CD4-positive, alpha-beta T cell treated with Interleukin-17A for 4 hours (primary cell): Measurements from ENCODE around the gene SMG7.

Experiments used
- DNase-seq: peaks from one replicate; pipeline ENCODE4 v3.0.0-alpha.2; 2020; ENCODE audit warnings: mixed read lengths

The SMG7 gene

DNA sequence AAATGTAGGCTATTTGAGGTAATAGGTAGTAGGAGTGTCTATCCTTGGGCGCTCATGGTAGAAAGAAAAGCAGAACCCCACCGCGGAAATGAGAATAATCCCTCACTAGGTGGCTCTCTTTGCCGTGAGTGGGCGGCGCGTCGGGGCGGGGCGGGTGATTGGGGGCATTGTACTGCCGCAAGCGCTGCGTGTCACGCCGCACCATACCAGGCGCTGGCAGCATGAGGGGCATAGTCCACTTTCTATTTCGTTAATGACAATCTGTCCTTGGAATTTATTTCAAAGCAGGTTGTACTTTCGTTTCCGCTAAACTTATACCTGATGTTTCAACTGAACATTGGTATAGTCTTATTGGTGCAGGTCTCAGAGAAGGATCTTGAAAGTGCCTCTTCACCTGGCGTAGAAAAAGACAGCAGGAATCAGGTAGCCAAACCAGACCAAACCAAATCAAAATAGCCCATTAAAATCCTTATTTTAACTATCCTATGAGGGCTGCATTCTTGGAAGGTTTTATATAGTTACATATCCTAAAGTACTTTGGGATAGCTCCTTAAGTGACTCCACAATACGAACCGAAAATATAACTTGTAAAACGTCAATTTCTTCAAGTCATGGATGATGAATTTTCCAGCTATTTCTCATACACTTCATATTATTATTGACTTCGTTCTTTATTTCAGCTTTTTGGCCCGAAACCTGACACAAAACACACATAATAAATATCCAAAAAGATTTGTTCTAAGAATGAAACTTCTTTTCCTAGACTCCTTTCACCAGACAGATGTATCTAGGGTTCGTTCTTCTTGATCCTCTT lies 1.9 kb upstream of the SMG7 start:
- peak; percentile 94 for DNase-seq

DNA sequence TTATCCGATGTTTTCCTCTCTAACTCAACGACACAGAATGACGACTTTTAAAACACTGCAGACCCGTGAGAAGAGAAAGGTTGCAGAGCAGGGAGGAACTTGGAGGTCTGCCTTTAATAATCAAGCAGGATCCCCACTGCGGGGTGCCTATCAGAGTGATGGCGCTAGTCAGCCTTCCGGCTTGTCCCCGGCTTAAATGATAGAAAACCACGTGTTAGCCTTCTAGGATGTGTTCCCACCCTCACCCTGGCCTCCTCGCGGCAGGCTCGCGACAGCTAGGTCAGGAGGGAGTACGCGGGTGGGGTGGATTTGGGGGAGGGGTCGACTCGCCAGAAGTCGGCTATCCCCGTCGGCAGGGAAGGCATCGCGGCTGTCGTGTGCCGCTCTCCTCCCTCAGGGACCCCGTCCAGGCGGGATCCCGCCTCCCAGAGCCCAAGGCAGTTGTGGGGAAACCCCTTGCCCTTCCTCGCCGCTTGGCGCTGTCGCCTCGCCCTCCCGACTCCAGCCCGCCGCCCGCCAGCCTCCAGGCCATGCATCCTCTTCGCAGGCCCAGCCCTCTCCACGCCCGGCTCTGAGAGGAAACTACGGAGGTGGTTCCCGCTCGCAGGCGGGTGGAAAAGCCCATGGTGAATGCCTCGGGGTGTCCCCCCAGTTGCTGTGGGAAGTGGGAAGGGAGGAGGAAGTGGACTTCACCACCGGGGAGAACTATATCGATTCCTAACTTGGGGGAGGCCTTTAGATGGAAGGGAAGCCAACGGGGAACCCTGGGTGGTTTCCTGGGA lies 1.1 kb upstream of the SMG7 start:
- peak; percentile 64 for DNase-seq

DNA sequence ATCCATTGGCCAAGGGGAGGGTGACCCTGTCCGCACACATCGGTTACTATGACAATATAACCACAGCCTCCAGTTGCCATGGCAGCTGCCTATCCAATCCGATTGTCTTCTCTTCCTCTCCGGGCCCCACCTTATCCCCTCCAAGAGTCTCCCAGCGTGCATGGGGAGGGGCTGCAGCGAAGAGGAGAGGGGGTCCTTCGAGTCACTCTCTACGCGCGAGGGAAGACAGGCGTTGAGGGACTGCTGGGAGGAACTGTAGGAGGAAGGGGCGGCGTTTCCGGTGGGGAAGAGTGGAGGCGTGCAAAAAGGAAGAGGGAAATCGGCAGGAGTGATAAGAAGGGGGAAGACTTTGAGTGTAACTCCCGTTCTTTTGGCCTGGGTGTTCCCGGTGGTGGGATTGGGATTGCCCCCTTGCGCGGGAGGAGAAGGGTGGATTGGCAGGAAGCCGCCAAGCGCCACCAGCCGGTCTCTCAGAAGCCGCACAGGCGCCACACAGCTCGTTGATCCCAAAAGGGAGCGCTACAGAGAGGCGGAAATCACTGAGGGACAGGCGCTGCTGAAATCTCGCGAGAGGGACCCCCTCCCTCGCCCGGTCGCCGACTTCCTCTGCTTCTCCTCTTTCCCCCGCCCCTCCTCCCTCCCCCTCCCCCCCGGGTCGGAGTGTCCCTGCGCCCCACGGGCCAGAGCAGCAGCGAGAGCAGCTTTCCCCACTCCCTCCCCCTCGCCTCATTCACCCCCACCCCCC lies 384 bp upstream of the SMG7 start:
- DNase-seq = peak; percentile 98

DNA sequence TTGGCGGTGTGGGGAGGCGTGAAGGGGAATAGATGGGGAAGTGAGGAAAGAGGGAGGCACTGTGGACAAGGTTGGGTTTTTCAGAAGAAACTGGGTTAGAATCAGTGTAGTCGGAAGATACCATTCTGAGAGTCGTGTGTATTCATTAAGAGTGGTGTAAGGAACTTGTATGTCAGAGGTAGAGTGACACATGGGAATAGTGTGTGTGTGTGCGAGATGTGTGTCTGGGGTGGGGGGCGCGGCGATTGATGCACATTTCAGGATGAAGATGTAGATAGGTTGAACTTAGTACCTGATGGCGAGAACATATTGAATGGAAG lies 878 bp downstream of the SMG7 start:
- no peak for DNase-seq

DNA sequence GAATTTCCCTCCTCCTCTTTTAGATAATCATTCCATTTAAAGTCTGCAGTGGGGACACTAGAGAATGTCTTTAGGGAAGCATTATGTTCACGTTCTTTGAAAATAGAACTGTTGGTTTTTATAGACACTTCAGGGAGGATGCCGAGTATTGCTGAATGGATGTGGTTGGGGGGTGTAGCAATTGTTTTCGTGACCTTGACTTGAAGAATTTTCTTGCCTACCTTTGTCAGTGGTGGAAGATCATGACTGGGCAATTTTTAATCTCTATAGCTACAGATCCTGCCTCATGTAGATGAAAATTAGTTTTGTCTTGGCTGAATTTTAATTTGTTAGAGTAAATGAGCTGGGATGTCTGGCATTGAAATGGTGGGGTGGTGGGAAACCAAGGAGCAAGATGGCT lies 3.8 kb downstream of the SMG7 start:
- no peak for DNase-seq

DNA sequence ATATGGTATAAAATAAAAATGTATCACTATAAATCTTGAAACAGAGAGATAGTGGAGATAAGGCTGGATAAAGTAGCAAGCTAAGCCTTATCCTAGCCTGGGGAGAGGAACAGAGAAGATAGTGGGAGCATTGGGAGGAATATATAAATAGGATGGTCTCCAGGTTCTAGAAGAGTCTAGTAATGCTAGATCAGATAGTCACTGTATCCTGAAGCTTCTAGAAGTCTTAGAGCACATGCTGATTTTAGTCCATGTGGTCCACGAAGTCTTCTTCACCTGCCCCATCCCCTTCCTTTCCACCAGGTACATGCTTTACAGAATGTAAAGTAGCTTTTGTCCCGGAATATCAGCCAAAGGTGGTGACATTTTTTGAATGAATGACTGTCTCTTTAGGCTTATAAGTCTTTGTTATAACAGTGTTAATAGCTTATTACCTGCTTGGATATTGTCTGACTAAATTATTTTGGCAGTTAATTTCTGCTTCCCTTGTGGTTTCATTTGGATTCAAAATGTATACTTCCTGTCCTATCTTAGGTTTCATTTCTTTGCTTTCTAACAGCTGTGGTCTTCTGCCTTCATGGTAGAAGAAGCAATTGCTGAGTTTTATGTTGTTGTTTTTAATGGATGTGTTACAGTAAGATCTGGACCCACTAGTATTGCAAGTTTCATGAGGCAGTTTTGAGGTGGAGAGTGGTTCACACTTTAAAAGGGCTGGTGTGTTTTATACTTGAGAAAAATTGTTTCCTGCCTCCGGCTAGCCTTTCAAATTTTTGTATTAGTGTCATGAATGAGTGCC lies 5.9 kb downstream of the SMG7 start:
- no peak for DNase-seq

DNA sequence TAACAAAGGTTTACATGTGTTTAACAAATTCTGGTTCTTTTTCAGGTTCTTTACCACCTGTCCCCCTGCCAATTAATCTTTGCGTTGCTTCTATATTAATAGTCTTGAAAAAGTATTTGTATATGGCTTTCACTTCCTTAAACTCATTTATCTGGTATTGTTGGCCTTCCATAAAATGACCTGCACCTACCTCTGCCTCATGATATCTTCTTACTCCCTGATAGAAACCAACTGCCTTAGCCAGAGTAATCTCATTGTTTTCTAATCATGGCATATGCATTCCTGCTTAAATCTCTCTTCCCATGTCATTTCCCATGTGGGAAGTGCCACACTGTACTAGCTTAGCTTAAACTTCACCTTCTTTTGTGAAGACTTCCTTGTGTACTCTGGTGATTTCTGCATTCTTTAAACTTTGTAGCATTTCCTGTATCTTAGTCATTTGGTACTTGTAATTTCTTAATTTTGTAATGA lies 8.7 kb downstream of the SMG7 start:
- no peak for DNase-seq

DNA sequence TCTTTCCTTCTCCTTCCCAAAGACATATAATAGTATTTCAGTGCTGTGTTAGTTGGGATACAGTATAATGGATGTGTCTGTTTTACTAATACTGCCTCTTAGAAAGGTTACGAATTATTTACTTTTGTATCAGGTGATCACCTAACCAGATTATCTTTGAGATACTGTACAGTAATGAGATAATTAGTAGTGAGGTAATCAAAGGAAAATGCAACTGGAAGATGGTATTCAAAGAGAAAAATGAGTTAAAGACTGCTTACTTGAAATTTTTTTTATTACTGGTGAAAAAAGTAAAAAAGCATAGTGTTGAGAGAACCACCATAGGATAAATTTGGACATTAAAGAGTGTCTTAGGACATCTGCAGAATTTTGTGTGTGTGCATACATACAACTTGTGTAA lies 10.9 kb downstream of the SMG7 start:
- DNase-seq = no peak

DNA sequence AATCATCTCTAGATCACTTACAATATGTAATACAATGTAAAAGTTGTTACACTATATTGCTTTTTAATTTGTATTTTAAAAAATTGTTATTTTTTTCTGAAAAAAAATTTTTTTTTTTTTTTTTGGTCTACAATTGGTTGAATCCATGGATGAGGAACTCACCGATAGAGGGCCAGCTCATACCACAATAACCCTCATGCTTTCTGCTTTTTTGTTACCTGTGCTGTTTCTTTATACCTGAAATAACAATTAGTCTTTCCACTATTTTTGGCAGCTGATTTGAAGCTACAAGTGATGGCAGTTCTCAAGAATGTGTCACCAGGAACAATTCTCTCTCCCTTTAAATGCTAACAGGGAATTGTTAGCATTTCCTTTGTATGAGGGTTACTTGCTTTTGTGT lies 12.0 kb downstream of the SMG7 start:
- DNase-seq = no peak

DNA sequence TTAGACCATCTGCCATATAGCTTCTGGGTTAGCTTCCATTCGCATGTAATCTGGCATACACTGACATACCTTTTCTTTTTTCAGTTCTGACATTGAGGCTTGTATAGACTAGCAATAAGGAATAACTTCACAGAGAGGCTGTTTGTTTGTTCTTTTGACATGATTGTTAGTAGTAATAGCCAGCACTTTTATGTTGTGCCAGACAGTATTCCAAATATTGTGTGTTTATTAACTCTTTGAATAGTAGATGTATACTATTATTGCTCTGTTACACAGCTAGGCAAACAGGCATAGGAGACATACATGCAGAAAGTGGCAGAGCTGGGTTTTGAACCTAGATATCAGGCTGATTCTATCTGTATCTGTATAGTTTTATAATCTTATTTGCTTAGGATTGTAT lies 12.6 kb downstream of the SMG7 start:
- DNase-seq = no peak

DNA sequence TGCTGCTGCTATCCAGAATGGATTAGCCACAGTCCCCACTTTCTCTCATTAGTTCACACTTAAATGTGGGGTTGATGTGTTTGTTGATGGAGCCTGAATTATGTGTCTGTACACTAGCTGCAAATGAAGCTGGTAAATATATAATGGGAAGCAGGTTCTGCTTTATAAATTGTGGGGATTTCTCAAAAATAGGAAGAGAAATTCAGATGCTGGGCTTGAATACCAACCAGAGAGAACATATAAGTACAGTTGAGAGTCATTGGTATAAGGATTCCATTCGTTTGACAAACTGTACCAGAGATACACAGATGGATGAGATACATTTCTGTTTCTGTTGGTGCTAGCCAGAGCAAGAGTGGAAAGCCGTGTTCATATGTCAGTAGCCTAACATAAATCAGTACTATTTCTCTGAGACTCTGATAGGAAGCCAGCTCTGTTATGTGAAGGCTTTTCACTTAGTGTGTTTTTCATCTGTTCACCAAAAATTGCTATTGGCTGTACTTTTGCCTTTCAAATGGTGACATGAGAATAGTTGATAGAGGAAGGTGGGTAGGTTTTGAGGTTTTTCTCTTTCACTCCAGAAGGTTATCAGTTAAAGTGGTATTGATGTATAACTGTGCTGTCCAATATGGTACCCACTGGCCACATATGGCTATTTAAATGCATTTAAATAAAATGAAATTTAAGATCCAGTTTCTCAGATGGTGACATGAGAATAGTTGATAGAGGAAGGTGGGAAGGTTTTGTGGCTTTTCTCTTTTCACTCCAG lies 15.6 kb downstream of the SMG7 start:
- DNase-seq = no peak

DNA sequence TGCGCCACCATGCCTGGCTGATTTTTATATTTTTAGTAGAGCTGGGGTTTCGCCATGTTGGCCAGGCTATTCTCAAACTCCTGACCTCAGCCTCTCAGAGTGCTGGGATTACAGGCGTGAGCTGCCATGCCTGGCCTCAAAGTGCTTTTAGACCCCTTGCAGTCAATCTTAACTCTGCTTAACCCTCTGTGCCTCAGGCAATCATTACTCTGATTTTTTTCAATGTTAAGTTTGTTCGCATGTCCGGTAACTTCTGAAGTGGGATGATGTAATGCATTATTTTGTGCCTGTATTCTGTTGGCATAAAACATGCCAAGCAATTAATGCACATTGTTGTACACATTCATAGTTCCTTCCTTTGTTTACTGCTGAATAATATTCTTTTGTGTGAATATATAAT lies 18.6 kb downstream of the SMG7 start:
- DNase-seq = no peak

DNA sequence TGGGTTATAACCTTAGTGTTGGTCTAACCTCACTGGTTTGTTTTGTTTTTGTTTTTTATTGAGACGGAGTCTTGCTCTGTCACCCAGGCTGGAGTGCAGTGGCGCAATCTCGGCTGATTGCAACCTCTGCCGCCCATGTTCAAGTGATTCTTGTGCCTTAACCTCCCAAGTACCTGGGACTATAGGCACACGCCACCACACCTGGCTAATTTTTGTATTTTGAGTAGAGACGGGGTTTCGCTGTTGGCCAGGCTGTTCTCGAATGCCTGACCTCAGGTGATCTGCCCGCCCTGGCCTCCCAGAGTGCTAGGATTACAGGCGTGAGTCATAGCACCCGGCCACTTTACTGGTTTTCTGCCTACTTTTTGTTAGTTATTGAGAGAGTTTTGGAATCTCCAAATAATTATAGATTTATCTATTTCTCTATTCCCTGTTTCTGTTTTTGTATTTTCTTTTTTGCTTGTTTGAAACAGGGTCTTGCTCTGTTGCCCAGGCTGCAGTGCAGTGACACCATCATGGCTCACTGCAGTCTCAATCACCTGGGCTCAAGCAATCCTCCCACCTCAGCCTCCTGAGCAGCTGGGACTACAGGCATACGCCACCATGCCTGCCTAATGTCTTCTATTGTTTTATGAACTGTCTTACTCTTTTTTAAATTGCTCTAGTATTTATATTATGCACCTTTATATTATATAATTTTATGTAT lies 21.4 kb downstream of the SMG7 start:
- DNase-seq = no peak

DNA sequence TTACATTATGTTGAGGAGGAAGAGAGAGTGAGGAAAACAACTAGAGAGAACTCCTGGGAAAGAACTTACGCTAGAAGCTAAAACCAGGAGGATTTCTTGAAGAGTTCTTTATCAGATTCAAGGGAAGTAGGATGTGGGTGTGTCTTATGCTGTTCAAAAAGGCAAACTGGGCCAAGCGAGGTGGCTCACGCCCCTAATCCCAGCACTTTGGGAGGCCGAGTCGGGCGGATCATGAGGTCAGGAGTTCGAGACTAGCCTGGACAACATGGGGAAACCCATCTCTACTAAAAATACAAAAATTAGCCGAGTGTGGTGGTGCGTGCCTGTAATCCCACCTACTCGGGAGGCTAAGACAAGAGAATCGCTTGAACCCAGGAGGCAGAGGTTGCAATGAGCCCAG lies 23.1 kb downstream of the SMG7 start:
- no peak for DNase-seq

DNA sequence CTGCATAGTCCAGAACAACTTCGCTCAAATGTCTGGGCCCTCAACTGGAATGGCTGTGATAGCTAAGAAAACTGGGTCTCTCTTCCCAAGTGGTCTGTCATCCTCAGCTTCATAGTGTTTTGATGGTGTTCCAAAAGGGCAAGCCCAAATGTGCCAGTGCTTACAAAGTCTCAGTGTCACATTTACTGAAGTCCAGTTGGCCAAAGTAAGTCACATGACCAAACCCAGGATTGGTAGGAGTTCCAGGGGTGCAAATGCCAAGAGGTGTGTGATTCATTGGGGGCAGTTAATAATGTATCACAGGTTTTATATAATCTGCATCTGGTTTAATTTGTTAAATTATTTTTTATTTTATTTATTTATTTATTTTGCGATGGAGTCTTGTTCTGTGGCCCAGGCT lies 24.9 kb downstream of the SMG7 start:
- no peak for DNase-seq

DNA sequence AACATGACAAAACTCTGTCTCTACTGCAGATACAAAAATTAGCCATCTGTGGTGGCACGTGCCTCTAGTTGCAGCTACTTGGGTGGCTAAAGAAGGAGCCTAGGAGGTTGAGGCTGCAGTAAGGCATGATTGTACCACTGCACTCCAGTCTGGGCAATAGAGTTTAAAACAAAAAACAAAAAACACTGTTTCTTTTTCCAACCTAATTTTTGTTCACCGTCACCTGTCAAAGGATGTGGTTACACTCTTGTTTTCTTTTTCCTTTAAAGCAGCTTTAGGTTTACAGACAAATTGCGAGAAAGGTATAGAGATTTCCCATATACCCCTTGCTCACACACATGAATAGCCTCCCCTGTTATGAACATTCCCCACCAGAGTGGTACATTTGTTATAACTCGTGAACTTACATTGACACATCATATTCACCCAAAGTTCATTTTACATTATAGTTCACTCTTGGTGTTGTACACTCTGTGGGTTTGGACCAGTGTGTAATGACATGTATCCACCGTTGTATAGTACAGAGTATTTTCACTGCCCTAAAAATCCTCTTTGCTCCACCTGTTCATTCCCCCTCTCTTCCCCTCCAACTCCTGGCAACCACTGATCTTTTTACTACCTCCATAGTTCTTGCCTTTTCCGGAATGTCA lies 26.2 kb downstream of the SMG7 start:
- DNase-seq = no peak

DNA sequence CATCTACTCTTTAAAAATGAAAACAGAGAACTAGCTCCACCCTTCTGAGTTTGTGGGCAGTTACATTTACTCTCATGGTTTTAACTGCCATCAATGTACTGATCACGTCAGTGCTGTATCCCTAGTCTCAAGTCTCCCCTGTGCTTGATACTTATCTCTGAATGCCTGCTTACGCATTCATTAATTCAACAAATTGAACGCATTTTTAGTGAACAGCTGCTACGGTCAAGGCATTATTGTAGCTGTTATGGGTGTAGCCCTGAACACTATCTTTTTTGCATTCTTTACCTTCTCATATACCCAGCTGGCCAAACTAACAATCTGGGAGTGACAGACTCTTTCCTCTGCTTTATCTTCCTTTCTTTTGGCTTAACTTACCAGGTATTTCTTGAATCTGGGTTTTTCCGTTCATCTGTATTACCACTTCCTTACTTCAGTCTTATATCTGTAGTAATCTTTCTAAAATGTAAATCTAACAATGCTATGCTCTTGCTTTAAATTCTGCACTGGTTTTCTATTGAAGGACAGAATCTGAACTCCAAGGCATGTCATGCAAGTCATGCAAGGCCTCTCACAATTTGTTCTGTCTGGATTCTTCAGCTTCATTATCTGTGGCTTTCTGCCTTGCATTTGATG lies 33.3 kb downstream of the SMG7 start:
- DNase-seq = no peak

DNA sequence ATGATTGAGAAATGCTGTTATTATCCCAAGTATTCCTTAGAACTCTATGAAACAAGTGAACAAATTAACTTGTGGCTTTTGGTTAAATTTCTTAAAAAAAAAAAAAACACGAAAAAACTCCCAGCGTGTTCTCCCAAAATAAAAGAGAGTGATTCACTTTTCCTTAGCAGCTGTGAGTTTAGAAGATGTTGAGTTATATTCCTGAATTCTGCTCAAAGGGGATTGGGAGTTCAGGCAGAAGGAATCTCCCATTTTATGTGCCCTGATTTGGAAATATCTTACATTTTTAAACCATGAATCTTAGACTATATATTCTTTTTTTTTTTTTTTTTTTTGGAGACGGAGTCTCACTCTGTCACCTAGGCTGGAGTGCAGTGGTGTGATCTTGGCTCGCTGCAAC lies 34.3 kb downstream of the SMG7 start:
- no peak for DNase-seq

DNA sequence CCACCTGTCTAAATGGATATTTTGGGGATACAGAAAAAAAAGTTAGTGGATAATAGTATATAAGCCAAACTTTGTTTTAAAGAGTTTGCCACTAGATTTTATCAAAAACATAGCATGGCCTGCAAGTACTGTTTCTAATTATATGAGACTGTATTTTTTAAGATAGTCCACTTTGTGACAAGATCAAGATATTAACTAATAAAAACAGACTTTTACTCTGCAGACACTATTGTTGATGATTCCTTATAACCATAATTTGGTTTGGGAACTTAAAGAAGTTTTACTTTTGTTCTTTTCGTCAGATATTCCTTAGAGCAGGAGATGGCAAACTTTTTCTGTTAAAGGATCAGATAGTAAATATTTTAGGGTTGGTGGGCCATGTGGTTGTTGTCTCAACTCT lies 36.4 kb downstream of the SMG7 start:
- DNase-seq = no peak

DNA sequence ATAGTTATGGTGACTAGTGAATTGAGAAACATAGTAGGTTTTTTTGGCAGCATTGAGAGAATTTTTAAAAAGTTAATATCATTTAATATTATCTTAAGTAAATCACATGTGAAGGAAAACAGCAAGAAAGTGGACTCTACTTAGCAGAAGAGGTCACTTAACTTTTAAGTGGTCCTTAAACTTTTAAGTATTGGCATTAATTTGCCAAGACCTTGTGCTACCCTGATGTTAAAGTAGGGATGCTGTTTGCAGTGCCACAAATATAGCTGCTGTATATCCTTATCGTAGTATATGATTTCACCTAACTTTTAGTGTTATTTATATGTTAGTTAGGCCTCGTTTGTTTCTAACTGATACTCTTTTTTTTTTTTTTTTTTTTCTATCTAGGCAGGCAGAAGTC lies 40.2 kb downstream of the SMG7 start:
- no peak for DNase-seq
